ENCODE measurements around the gene GK.

DNA sequence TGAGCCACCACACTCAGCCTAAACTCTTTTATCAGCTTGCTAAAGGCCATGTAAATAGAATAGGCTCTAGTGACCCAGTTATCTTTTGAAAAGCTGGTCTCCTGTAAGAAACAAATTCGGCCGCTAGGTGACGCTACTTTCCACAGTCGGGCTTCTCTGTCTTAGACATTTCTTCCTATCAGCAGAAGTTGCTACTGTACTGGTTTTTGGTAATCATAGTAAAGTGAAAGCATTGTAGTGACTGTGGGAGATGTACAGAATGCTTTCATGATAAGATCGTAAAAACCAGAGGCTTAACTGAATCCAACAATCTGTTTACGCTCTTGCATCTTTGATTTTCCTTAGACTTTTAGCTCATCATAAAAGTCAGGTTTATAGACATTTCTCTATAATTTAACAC is 82.6 kb downstream of the GK start:
- no peak for TF ChIP-seq EZH2 (IDR thresholded peaks at IDR 0.05; ENCODE audit: insufficient read depth, poor library complexity, severe bottlenecking)
- no peak for TF ChIP-seq EZH2phosphoT487 (IDR thresholded peaks at IDR 0.05; ENCODE audit: insufficient read depth, low read depth)

Measured in GM23248 (cell line).